ENCODE results near the gene SHOC2.

The SHOC2 gene

DNA sequence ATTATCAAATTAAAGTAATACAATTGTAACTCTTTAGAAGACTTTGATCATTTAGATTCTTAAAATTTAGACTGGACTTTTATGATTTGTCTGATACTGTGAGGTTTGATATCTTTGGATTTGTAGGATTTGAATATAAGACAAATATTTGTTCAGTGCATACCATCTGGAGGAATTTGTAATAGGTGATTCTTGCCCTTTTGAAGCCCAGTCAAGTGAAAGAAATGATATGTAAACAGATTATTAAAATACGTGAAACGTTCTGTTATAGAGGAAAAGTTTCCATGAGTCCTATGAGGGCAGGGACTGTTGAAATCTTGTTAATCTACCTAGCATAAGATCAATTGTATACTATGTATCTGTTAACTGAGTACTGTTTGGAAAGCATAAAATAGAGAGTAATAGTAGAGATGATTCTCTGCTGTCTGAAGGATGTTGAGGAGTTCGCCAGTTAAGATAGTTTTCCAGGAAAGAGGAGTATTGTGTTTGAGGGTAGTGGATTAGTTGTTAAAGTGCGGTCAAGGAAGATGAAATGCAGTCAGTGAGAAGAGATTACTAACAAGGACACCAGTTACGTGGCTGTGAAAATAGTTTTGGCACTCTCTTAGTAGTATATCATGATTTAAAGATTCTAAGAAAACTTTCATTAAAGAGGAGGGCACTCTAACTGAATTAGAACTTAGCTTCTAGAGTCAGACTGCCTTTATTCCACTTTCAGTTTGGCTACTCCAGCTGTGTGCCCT, 33.3 kb upstream of the SHOC2 start:
- no peak overlapping the region for H3K4me3 Mint-ChIP-seq

DNA sequence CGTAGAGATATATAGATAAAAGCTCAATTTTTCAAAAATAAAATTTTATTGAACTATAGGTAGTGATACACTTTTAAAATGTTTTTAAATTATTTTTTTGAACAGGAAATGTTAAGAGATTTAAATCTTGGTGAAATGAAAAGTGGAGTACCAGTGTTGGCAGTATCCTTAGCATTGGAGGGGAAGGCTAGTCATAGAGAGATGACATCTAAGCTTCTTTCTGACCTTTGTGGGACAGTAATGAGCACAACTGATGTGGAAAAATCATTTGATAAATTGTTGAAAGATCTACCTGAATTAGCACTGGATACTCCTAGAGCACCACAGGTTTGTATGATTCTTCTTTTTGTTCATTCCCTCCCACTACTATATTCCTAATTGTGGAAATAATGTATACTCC, 31.8 kb upstream of the SHOC2 start:
- no peak for DNase-seq (ENCODE audit: low spot score in 2 of 2)
- no peak for ATAC-seq (ENCODE audit: low read depth)
- peaks cover 28% of the 10 kb centered on the region for H3K36me3 Mint-ChIP-seq
- H3K27me3 Mint-ChIP-seq = no peaks in the 10 kb centered on the region
- peaks cover 13% of the 10 kb centered on the region for H3K4me1 Mint-ChIP-seq
- no peak overlapping the region for H3K4me3 Mint-ChIP-seq
- H3K9me3 Mint-ChIP-seq = no peaks in the 10 kb centered on the region
- peak overlapping the region; percentile 47 for H3K27ac Mint-ChIP-seq

More for the DNA sequence above, 33.3 kb upstream of the SHOC2 start:
- no peaks in the 10 kb centered on the region for H3K9me3 Mint-ChIP-seq
- H3K4me1 Mint-ChIP-seq = peaks cover 19% of the 10 kb centered on the region
- DNase-seq (ENCODE audit: low spot score in 2 of 2) = no peak
- peak overlapping the region; percentile 75 for H3K27ac Mint-ChIP-seq
- ATAC-seq (ENCODE audit: low read depth) = no peak
- H3K36me3 Mint-ChIP-seq = peaks cover 32% of the 10 kb centered on the region
- H3K27me3 Mint-ChIP-seq = no peaks in the 10 kb centered on the region

DNA sequence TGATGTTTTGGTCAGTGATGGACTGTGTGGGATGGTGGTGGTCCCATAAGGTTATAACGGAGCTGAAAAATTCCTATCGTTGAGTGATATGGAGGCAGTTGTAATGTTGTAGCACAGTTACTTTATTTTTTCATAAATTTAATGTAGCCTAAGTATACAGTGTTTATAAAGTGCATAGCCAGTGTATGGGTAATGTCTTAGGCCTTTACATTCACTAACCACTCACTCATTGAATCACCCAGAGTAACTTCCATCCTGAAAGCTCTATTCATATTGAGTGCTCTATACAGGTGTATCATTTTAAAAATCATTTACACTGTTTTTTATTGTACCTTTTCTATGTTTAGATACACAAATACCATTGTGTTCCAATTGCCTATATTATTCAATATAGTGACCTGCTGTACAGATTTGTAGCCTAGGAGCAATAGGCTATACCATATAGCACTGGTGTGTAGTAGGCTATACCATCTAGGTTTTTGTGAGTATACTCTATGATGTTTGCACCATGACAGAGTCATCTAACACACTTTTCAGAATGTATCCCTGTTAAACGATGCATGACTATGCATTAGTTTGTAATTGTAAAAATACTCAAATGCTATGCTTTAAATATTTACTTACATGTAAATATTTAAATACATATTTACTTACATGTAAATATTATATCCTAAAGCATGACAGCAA, 26.7 kb upstream of the SHOC2 start:
- no peak overlapping the region for H3K4me3 Mint-ChIP-seq
- peaks cover 19% of the 10 kb centered on the region for H3K4me1 Mint-ChIP-seq
- ATAC-seq (ENCODE audit: low read depth) (no peak), DNase-seq (ENCODE audit: low spot score in 2 of 2) (no peak)
- H3K9me3 Mint-ChIP-seq = no peaks in the 10 kb centered on the region
- H3K27ac Mint-ChIP-seq = peak overlapping the region; percentile 20
- no peaks in the 10 kb centered on the region for H3K27me3 Mint-ChIP-seq
- peaks cover 31% of the 10 kb centered on the region for H3K36me3 Mint-ChIP-seq

DNA sequence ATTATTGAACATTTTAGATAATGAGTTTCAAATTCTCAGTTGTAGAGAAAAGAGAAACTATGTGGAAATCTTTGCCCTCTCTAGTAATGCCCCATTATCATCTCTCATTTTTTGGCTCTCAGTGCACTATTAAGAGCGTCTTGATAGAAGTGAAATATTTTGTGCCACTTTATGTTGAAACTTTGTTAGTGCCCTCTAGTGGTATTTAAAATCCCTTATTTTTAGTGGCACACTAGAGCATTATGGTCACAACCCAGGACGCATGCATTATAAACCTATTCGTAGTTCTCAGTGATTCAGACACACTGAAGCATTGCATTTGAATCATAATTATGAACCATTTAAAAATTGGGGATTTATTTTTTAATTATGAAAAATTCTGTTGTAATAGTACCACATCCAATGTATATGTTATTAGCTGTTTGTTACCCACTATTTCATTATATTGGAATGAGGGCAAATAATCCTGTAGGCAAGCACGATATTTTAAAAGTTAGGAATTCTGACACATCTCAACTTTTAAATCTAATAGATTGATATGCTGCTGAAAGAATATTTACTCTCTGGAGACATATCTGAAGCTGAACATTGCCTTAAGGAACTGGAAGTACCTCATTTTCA, 25.7 kb upstream of the SHOC2 start:
- H3K4me1 Mint-ChIP-seq = peaks cover 19% of the 10 kb centered on the region
- H3K36me3 Mint-ChIP-seq = peaks cover 31% of the 10 kb centered on the region
- peak; percentile 95 for ATAC-seq (ENCODE audit: low read depth)
- no peaks in the 10 kb centered on the region for H3K9me3 Mint-ChIP-seq
- H3K4me3 Mint-ChIP-seq = no peak overlapping the region
- no peaks in the 10 kb centered on the region for H3K27me3 Mint-ChIP-seq
- DNase-seq (ENCODE audit: low spot score in 2 of 2) = peak in 1 of 2 donors; percentile 55
- peak overlapping the region; percentile 66 for H3K27ac Mint-ChIP-seq

DNA sequence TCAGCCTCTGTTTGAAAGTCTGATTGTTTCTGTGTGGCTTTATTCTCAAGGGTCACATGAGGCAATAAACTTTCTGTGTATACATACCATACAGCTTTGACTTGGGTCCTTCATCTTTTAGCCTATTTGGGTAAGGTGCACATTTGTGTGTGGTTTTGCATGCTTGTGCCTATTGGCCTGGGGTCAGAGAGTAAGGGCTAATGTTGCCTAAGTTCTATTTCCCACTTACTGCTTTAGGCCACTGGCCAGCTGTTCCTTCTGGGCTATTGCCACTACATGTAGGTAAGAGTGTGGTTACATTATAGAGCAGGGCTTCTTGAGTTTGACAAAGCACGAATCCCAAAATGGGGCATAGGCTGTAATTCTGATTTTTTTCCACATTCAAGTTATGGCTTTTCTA, 22.2 kb upstream of the SHOC2 start:
- H3K4me3 Mint-ChIP-seq = no peak overlapping the region
- no peak overlapping the region for H3K27ac Mint-ChIP-seq
- H3K36me3 Mint-ChIP-seq = peaks cover 22% of the 10 kb centered on the region
- DNase-seq (ENCODE audit: low spot score in 2 of 2) = no peak
- no peaks in the 10 kb centered on the region for H3K27me3 Mint-ChIP-seq
- ATAC-seq (ENCODE audit: low read depth) = no peak
- H3K4me1 Mint-ChIP-seq = peaks cover 22% of the 10 kb centered on the region
- no peaks in the 10 kb centered on the region for H3K9me3 Mint-ChIP-seq

DNA sequence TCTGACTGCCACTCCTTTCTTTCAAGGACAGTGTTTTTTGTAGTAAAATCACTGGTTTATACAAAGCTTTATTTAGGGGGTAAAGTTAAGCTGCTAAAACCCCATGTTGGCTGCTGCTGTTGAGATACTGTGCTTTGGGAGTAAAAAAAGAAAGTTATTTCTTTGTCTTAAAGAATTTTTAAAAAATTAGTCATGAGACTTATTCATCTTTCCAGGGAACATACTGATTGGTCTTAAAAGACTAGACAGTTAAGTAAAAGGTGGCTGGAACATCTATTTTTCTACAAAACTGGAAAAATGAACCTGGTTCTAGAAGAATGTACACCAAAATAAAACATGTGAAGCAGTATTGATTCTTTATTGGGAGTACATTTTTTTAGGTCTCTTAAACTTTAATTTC, 21.0 kb upstream of the SHOC2 start:
- H3K4me3 Mint-ChIP-seq = no peak overlapping the region
- H3K27ac Mint-ChIP-seq = no peak overlapping the region
- no peaks in the 10 kb centered on the region for H3K9me3 Mint-ChIP-seq
- DNase-seq (ENCODE audit: low spot score in 2 of 2) (no peak), ATAC-seq (ENCODE audit: low read depth) (no peak)
- H3K27me3 Mint-ChIP-seq = no peaks in the 10 kb centered on the region
- peaks cover 25% of the 10 kb centered on the region for H3K4me1 Mint-ChIP-seq
- H3K36me3 Mint-ChIP-seq = peaks cover 24% of the 10 kb centered on the region

DNA sequence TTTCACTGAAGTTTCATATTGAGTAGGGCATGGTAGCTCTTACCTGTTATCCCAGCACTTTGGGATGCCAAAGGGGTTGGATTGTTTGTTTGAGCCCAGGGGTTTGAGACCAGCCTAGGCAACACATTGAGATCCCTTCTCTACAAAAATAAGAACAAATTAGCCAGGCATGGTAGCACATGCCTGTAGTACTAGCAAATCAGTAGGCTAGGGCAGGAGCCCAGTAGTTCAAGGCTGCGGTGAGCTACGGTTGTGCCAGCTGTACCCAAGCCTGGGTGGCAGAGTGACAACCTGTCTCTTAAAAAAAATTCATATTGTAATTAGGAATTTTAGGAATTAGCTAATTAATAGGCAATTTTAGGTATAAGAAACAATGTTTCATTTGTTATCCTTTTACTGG, 18.4 kb upstream of the SHOC2 start:
- ATAC-seq (ENCODE audit: low read depth) = no peak
- no peaks in the 10 kb centered on the region for H3K9me3 Mint-ChIP-seq
- H3K27me3 Mint-ChIP-seq = no peaks in the 10 kb centered on the region
- DNase-seq (ENCODE audit: low spot score in 2 of 2) = no peak
- peaks cover 16% of the 10 kb centered on the region for H3K36me3 Mint-ChIP-seq
- peaks cover 18% of the 10 kb centered on the region for H3K4me1 Mint-ChIP-seq
- no peak overlapping the region for H3K27ac Mint-ChIP-seq
- H3K4me3 Mint-ChIP-seq = no peak overlapping the region

DNA sequence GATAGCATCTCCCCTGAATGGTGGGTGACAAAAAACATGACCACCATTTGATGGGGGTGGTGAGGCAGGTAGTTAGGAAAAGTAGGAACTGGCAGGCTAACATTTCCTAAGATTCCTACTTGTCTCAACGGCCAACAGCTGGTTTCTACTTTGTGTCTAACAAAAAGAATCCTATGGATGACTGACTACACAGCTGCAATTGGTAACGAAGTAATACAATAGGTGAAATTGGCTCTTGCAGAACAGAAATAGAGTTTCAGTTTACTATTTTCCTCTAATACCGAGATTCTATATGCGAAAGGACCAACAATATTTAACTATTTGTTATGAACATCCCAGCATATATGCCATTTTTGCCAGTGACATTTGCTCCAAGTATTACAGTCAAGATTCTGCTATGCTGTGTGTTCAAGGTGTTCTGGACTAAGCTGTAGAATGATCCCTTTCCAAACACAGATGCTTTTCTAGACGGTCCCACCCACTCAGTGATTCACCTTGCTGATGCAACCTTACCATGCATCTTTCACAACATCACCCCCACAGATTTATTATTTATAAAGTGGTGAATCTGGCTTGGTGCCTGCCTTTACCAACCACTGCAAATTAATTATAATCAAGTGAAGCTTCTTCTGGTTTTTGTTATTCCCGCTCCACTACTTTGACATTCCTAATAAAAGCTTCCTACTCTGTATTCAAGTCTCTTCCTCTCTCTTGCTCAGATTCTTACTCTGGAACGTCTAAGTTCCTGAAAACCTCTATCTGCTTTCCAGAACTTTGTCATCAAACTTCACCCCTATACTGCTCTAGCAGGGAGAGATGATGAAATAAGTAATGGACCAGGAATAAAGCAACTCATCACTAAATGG, 17.2 kb upstream of the SHOC2 start:
- no peaks in the 10 kb centered on the region for H3K27me3 Mint-ChIP-seq
- H3K27ac Mint-ChIP-seq = peak overlapping the region; percentile 40
- ATAC-seq (ENCODE audit: low read depth) (no peak), DNase-seq (ENCODE audit: low spot score in 2 of 2) (no peak)
- peaks cover 8% of the 10 kb centered on the region for H3K36me3 Mint-ChIP-seq
- no peaks in the 10 kb centered on the region for H3K9me3 Mint-ChIP-seq
- H3K4me1 Mint-ChIP-seq = peaks cover 12% of the 10 kb centered on the region
- H3K4me3 Mint-ChIP-seq = no peak overlapping the region

DNA sequence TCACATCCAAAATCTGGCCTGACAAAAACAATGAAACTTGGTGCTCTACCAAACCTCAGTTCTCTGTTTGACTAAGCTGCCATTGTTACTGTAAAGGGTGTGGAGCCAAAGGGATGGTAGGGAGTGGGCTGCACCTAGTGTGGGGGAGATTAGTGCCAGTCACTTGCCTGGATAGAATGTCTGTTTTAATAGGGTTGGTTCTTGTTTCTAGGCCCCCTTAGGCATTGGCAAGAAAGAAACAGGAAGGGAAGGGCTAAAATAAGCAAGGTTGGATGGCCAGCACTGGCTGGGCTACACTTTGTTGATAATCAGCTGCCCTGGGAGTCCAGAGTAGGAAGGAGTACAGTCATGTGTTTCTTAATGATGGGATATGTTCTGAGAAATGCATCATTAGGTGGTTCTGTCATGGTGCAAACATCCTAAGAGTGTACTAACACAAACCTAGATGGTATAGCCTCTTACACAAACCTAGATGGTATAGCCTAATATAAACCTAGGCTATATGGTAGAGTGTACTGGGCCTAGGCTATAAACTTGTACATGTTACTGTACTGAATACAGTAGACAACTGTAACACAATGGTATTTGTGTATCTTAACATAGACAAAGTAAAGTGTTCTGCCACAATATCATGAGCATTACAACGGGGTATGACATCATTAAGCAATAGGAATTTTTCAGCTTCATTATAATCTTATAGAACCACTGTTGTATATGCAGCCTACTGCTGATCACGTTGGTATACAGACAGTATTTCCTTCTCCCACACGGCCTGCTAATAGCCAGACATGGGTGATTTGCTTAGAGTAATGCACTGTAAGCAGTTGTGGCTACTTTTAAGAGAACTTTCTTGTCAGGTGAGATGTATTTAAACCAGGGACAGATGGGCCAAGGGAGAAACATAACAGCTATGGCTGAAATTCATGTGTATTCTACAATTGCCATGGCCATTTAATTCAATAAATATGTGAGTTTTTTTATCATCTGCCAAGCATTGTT, 15.8 kb upstream of the SHOC2 start:
- Mint-ChIP-seq H3K4me1 (peaks cover 13% of the 10 kb centered on the region), H3K4me3 (no peak overlapping the region), H3K27ac (peak overlapping the region; percentile 40), H3K27me3 (no peaks in the 10 kb centered on the region), H3K9me3 (no peaks in the 10 kb centered on the region), H3K36me3 (peaks cover 8% of the 10 kb centered on the region)
- DNase-seq (ENCODE audit: low spot score in 2 of 2) (no peak), ATAC-seq (ENCODE audit: low read depth) (no peak)

DNA sequence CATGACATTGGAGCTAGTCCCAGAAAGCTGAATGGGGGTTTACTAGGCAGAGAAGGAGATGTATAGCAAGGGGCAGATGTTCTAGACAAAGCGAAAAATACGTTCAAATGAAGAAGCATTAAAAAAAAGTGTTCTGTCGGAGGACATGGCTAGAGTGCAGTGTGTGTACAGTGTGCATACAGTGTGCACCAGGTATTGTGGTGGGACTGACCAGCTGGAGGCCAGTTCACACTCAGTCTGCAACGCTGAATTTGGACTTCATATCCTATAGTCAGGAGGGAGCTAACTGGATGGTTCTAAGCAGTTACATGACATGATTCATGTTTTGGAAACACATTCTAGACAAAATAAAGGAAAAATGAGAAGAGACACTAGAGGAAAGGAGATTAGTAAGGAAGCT, 9.3 kb upstream of the SHOC2 start:
- DNase-seq (ENCODE audit: low spot score in 2 of 2) = no peak
- no peak overlapping the region for H3K27ac Mint-ChIP-seq
- ATAC-seq (ENCODE audit: low read depth) = no peak
- H3K4me3 Mint-ChIP-seq = no peak overlapping the region
- H3K9me3 Mint-ChIP-seq = no peaks in the 10 kb centered on the region
- H3K27me3 Mint-ChIP-seq = no peaks in the 10 kb centered on the region
- H3K36me3 Mint-ChIP-seq = peaks cover 6% of the 10 kb centered on the region
- peaks cover 8% of the 10 kb centered on the region for H3K4me1 Mint-ChIP-seq

DNA sequence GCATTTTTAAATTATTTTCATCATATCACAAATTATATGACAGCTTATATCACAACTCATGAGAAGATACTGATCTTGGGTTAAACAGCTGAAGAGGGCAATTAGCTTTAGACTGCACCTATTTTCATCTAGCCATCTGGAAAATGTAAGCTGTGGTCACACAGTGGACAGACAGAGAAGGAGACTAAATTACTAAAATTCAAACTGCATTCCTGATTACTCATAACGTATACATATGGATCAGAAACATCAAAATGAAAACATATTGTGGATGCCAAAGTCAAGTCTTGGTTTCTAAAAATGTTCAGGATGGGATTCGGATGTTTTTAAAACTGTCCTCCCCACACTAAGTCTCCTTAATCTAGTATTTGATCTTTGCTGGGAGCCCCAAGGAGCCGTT, 7.0 kb upstream of the SHOC2 start:
- Mint-ChIP-seq H3K36me3 (peaks cover 6% of the 10 kb centered on the region), H3K4me1 (peaks cover 12% of the 10 kb centered on the region), H3K9me3 (no peaks in the 10 kb centered on the region), H3K27ac (no peak overlapping the region), H3K27me3 (no peaks in the 10 kb centered on the region), H3K4me3 (no peak overlapping the region)
- DNase-seq (ENCODE audit: low spot score in 2 of 2) (no peak), ATAC-seq (ENCODE audit: low read depth) (no peak)

DNA sequence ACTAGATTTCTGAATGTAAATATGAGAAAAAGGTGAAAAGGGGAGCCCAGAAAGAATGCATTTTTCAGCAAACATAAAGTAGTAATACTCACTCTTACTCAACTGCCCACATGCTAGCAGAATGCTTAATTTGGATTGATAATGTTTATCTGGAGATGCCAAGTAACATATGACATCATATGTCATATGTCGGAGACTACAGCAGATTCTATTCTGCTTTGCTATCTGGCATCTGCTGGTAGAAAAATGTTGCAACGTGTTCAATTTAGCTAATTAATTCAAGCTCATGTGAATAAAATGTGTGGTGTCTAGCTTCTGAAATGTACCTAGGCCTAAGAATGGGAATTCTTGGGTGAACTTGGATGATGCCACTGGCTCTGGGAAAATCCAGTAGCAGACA, 5.0 kb upstream of the SHOC2 start:
- peaks cover 6% of the 10 kb centered on the region for H3K36me3 Mint-ChIP-seq
- DNase-seq (ENCODE audit: low spot score in 2 of 2) = no peak
- no peaks in the 10 kb centered on the region for H3K9me3 Mint-ChIP-seq
- H3K27me3 Mint-ChIP-seq = no peaks in the 10 kb centered on the region
- no peak for ATAC-seq (ENCODE audit: low read depth)
- H3K4me1 Mint-ChIP-seq = peaks cover 17% of the 10 kb centered on the region
- H3K27ac Mint-ChIP-seq = no peak overlapping the region
- H3K4me3 Mint-ChIP-seq = no peak overlapping the region

DNA sequence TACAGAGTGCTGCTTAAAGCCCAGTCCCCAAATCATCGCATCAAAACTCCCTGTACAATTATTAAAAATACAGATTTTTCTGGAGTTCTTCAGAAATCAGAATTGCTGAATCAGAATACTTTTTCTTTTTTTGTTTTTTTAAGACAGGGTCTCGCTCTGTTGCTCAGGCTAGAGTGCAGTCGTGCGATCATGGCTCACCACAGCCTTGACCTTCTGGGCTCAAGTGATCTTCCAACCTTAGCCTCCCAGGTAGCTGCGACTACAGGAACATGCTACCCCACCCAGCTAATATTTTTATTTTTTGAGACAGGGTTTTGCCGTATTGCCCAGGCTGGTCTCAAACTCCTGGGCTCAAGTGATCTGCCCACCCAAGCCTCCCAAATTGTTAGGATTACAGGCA, 4.4 kb upstream of the SHOC2 start:
- no peak for DNase-seq (ENCODE audit: low spot score in 2 of 2)
- H3K9me3 Mint-ChIP-seq = no peaks in the 10 kb centered on the region
- ATAC-seq (ENCODE audit: low read depth) = no peak
- no peak overlapping the region for H3K27ac Mint-ChIP-seq
- H3K4me1 Mint-ChIP-seq = peaks cover 17% of the 10 kb centered on the region
- no peaks in the 10 kb centered on the region for H3K27me3 Mint-ChIP-seq
- no peak overlapping the region for H3K4me3 Mint-ChIP-seq
- peaks cover 6% of the 10 kb centered on the region for H3K36me3 Mint-ChIP-seq
